ENCODE measurements around the gene GIPR. TPM values are rescaled to one million over a fixed set of nuclear protein-coding genes. Genes with fewer than 3 reads are reported as not detected.

The GIPR gene
- polyA plus RNA-seq, 1 of the 3 experiments (the other 2 are of a cell fraction), result 1.4 TPM

DNA sequence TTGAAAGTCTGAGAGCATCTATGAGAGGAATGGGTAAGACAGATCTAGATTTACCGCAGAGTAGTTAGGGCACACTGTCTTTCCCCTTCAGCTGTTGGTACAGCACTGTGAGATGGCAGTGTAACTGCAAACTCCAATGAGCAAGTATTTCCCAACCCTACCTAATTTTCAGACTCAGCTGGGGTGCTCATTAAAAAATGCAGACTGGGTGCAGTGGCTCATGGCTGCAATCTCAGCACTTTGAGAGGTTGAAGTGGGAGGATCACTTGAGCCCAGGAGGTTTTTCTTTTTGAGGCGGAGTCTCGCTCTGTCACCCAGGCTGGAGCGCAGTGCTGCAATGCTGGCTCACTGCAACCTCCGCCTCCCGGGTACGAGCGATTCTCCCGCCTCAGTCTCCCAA, 37.1 kb downstream of the GIPR start:
- no peaks in the 10 kb centered on the region for H3K4me1 ChIP-seq (ENCODE audit: control insufficient read depth in 1 of 2, insufficient read depth in 2 of 2, low read depth in 1 of 2, low read length in 1 of 2)
- POLR2A ChIA-PET, result interaction anchor here (1.4 kb wide), 1 partner anchor 12 kb away, joined by 4 read pairs; no protein-coding TSS in a partner anchor
- no peaks in the 10 kb centered on the region for H4K20me1 ChIP-seq (ENCODE audit: insufficient read depth)
- H3K27ac ChIP-seq (ENCODE audit: low read depth in 2 of 2, low read length in 1 of 2), result no peak overlapping the region
- H3F3A ChIP-seq (replicated peaks; ENCODE audit: insufficient read depth), result no peaks in the 10 kb centered on the region
- no peak for DNase-seq
- no peak overlapping the region for H2AFZ ChIP-seq (ENCODE audit: low read depth)
- no peak overlapping the region for H3K9ac ChIP-seq
- no peaks in the 10 kb centered on the region for H3K9me3 ChIP-seq
- no peaks in the 10 kb centered on the region for H3K27me3 ChIP-seq (ENCODE audit: insufficient read depth)
- H3K4me3 ChIP-seq (ENCODE audit: low read depth in 2 of 2, low read length in 1 of 2), result no peak overlapping the region
- H3K9me2 ChIP-seq, result no peaks in the 10 kb centered on the region
- no peaks in the 10 kb centered on the region for H3K79me2 ChIP-seq (ENCODE audit: insufficient read depth)
- no peak for TF ChIP-seq SMC3 (IDR thresholded peaks at IDR 0.05; ENCODE audit: low read depth, low read length)
- no peak overlapping the region for H3K4me2 ChIP-seq
- peaks cover 3 to 4% of the 10 kb centered on the region in 2 experiments for H3K36me3 ChIP-seq (replicated peaks in 1 of 2; ENCODE audit: control insufficient read depth in 1 of 2, insufficient read depth in 2 of 2, low read length in 1 of 2)
- CTCF ChIA-PET, result interaction anchor here (1.0 to 8.0 kb wide), 2 partner anchors 10 to 11 kb away, joined by 3 to 70 read pairs; partner anchors contain the start of genes QPCTL and SNRPD2
- whole genome bisulfite sequencing (ENCODE audit: low lambda C conversion rate), result 93% methylated on average over 9 of the region's 9 CpGs

DNA sequence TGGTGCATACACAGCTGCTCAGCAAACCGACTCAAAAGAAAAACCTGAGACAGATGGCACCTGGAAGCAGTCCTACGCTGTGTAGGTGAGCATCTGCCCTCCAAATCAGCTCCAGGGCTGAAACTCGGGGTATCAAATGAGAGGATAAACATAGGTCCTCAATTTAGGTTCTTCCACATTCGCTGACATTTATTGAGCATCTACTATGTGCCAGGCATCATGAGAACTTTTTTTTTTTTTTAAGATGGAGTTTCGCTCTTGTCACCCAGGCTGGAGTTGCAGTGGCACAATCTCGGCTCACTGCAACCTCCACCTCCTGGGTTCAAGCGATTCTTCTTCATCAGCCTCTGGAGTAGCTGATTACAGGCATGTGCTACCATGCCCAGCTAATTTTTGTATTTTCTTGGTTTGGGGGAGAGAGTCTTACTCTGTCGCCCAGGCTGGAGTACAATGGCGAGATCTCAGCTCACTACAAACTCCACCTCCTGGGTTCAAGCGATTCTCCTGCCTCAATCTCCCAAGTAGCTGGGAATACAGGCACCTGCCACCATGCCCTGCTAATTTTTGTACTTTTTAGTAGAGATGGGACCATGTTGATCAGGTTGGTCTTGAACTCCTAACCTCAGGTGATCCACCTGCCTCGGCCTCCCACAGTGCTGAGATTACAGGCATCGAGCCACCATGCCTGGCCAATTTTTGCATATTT, 37.8 kb downstream of the GIPR start:
- no peak for TF ChIP-seq FOXJ3 (CRISPR knock-in tag; IDR thresholded peaks at IDR 0.05)
- no peak for TF ChIP-seq MXI1 (IDR thresholded peaks at IDR 0.05; ENCODE audit: low read depth, low read length)
- no peak for TF ChIP-seq JUND (IDR thresholded peaks at IDR 0.05)
- no peak for TF ChIP-seq RCOR1 (IDR thresholded peaks at IDR 0.05; ENCODE audit: low read length)
- no peak for TF ChIP-seq EZH2phosphoT487 (IDR thresholded peaks at IDR 0.05; ENCODE audit: borderline replicate concordance, low read depth)
- no peak for TF ChIP-seq GABPA (IDR thresholded peaks at IDR 0.05; ENCODE audit: low read depth)
- no peak for TF ChIP-seq EP300 (IDR thresholded peaks at IDR 0.05; ENCODE audit: borderline replicate concordance in 1 of 2, low read depth in 1 of 2, low read length in 1 of 2)
- no peak for TF ChIP-seq SMC3 (IDR thresholded peaks at IDR 0.05; ENCODE audit: low read depth, low read length)
- no peak for TF ChIP-seq TCF12 (IDR thresholded peaks at IDR 0.05)
- TF ChIP-seq, protein P1, sequence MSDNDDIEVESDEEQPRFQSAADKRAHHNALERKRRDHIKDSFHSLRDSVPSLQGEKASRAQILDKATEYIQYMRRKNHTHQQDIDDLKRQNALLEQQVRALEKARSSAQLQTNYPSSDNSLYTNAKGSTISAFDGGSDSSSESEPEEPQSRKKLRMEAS (IDR thresholded peaks at IDR 0.05; ENCODE audit: low read depth), result no peak
- TF ChIP-seq, protein P2, sequence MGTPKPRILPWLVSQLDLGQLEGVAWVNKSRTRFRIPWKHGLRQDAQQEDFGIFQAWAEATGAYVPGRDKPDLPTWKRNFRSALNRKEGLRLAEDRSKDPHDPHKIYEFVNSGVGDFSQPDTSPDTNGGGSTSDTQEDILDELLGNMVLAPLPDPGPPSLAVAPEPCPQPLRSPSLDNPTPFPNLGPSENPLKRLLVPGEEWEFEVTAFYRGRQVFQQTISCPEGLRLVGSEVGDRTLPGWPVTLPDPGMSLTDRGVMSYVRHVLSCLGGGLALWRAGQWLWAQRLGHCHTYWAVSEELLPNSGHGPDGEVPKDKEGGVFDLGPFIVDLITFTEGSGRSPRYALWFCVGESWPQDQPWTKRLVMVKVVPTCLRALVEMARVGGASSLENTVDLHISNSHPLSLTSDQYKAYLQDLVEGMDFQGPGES (IDR thresholded peaks at IDR 0.05; ENCODE audit: low read depth, low read length), result no peak
- TF ChIP-seq FOXM1 (IDR thresholded peaks at IDR 0.05; ENCODE audit: low read depth), result no peak

More for the DNA sequence above, 37.8 kb downstream of the GIPR start:
- 0 out of 2 replicates have a peak, but pooled peaks cover 7% of the 10 kb centered on the region for H3K79me2 ChIP-seq (ENCODE audit: insufficient read depth)
- peaks cover 3 to 4% of the 10 kb centered on the region in 2 experiments for H3K36me3 ChIP-seq (replicated peaks in 1 of 2; ENCODE audit: control insufficient read depth in 1 of 2, insufficient read depth in 2 of 2, low read length in 1 of 2)
- H3K9ac ChIP-seq, result no peak overlapping the region
- no peak for DNase-seq
- H3K4me2 ChIP-seq, result no peak overlapping the region
- H3K4me3 ChIP-seq (ENCODE audit: low read depth in 2 of 2, low read length in 1 of 2), result no peak overlapping the region
- POLR2A ChIA-PET, result interaction anchor here (0.6 to 1.4 kb wide), 3 partner anchors 11 to 175 kb away, joined by 3 to 4 read pairs (median 3); no protein-coding TSS in a partner anchor
- no peaks in the 10 kb centered on the region for H3K9me3 ChIP-seq
- H3F3A ChIP-seq (replicated peaks; ENCODE audit: insufficient read depth), result no peaks in the 10 kb centered on the region
- H3K9me2 ChIP-seq, result no peaks in the 10 kb centered on the region
- H2AFZ ChIP-seq (ENCODE audit: low read depth), result no peak overlapping the region
- no peaks in the 10 kb centered on the region for H4K20me1 ChIP-seq (ENCODE audit: insufficient read depth)
- no peak overlapping the region for H3K27ac ChIP-seq (ENCODE audit: low read depth in 2 of 2, low read length in 1 of 2)
- 86% methylated on average over 12 of the region's 12 CpGs for WGBS (ENCODE audit: low lambda C conversion rate)
- no peaks in the 10 kb centered on the region for H3K4me1 ChIP-seq (ENCODE audit: control insufficient read depth in 1 of 2, insufficient read depth in 2 of 2, low read depth in 1 of 2, low read length in 1 of 2)
- H3K27me3 ChIP-seq (ENCODE audit: insufficient read depth), result no peaks in the 10 kb centered on the region
- CTCF ChIA-PET, result interaction anchor here (0.6 to 8.0 kb wide), 4 partner anchors 9 to 62 kb away, joined by 3 to 70 read pairs (median 4); partner anchors contain the start of genes QPCTL and SNRPD2
